Panc1 (cell line): Measurements from ENCODE around the gene MPRIP. TPM values are rescaled to one million over a fixed set of nuclear protein-coding genes. Genes with fewer than 3 reads are reported as not detected.

Experiments
- ATAC-seq: fragments of 200-7000 bp; cut with Tn5 transposase; 2 replicates; pipeline ENCODE4 v1.9.1; 2020; ENCODE audit warnings: mild to moderate bottlenecking, moderate library complexity
- BruUV-seq: library from RNA; stranded (reverse); fragments of 400-500 nt; replicated peaks from 2 replicates; lab custom pipeline; 2021; lab: Mats Ljungman, UMichigan
- CTCF ChIA-PET: fragments of 300-600 bp; sonication (Branson Sonifier 250); formaldehyde crosslinking; loops from one replicate; lab custom pipeline; 2022; ENCODE audit warnings: antibody characterized with exemption; lab: Charles Lee
- POLR2A ChIA-PET: fragments of 300-600 bp; sonication (Branson Sonifier 250); formaldehyde crosslinking; loops from one replicate; lab custom pipeline; 2022; ENCODE audit warnings: antibody characterized with exemption; lab: Charles Lee
- DNase-seq: peaks from one replicate; pipeline ENCODE4 v3.0.0-alpha.2; 2010; ENCODE audit warnings: low read depth, low spot score
- H3K27ac ChIP-seq: 2 replicates; pipeline ENCODE4 v1.5.1; 2011; ENCODE audit warnings: mild to moderate bottlenecking, low read length, inconsistent platforms
- H3K27me3 ChIP-seq: fragments of 200-500 bp; sonication (Bioruptor generic); 2 replicates; pipeline ENCODE4 v1.6.0; 2014; ENCODE audit warnings: low read length, inconsistent platforms; ENCODE audit not compliant: control insufficient read depth, insufficient read depth
- H3K36me3 ChIP-seq: fragments of 200-500 bp; sonication (Bioruptor generic); 2 replicates; pipeline ENCODE4 v1.5.1; 2014; ENCODE audit warnings: inconsistent platforms, mild to moderate bottlenecking, low read length, moderate library complexity; ENCODE audit not compliant: control insufficient read depth, insufficient read depth
- H3K4me1 ChIP-seq: 2 replicates; pipeline ENCODE4 v1.5.1; 2011; ENCODE audit warnings: inconsistent platforms, mild to moderate bottlenecking, low read length, moderate library complexity; ENCODE audit not compliant: control insufficient read depth, insufficient read depth
- H3K4me3 ChIP-seq, 2 experiments: 2 replicates each; pipeline ENCODE4 v1.5.1; 2011 to 2012; ENCODE audit warnings: low read depth in 2 of 2, low read length in 2 of 2, mild to moderate bottlenecking in 2 of 2, inconsistent platforms in 1 of 2, moderate library complexity in 1 of 2
- H3K9me3 ChIP-seq: fragments of 200-500 bp; sonication (Bioruptor generic); 2 replicates; pipeline ENCODE4 v1.5.1; 2014; ENCODE audit warnings: low read depth, mild to moderate bottlenecking, inconsistent platforms, low read length, moderate library complexity; ENCODE audit not compliant: control insufficient read depth, insufficient read depth
- CTCF ChIP-seq: fragments of 450-650 bp; IDR thresholded peaks from 2 replicates; pipeline ENCODE4 v1.5.1; 2017; ENCODE audit warnings: mild to moderate bottlenecking
- POLR2AphosphoS5 ChIP-seq: IDR thresholded peaks from 2 replicates; pipeline ENCODE4 v1.6.1; 2012; ENCODE audit warnings: mild to moderate bottlenecking, low read depth, low read length, moderate library complexity
- REST ChIP-seq, 2 experiments: IDR thresholded peaks; 2 replicates each; pipeline ENCODE4 v1.6.1; 2011 to 2012; ENCODE audit warnings: low read depth in 2 of 2, control low read depth in 1 of 2, low read length in 1 of 2, mild to moderate bottlenecking in 1 of 2, moderate library complexity in 1 of 2; ENCODE audit not compliant: insufficient read depth in 1 of 2
- SIN3A ChIP-seq: IDR thresholded peaks from 2 replicates; pipeline ENCODE4 v1.6.1; 2012; ENCODE audit warnings: low read depth, mild to moderate bottlenecking, low read length, moderate library complexity, borderline replicate concordance; ENCODE audit not compliant: insufficient read depth
- TCF7L2 ChIP-seq: IDR thresholded peaks from 2 replicates; pipeline ENCODE4 v1.6.1; 2011; ENCODE audit warnings: mild to moderate bottlenecking, low read depth, low read length, inconsistent platforms
- in situ Hi-C: cut with HindIII; loops from 2 replicates; pipeline ENCODE4 v1.10.0; 2016; ENCODE audit warnings: low sequenced_read_pairs, low pct_unique_long_range_greater_than_20kb
- intact Hi-C: fragments of 100-400 bp; cut with micrococcal nuclease; formaldehyde crosslinking; loops from one replicate; pipeline ENCODE4 v1.10.0; 2022; ENCODE audit not compliant: unreplicated experiment
- total RNA-seq: library from RNA; stranded (reverse); gene quantifications from one replicate; pipeline ENCODE4 v1.2.1, GENCODE V29; 2021; ENCODE audit not compliant: unreplicated experiment

Gene MPRIP
- total RNA-seq, 1 experiment from 2014 or later = 155 TPM

GRCh38 chr17:17097763-17098345 lies 55.6 kb downstream of the MPRIP start:
- CTCF ChIA-PET = no interaction called here
- Histone ChIP-seq H3K4me1 (no peaks in the 10 kb centered on the region), H3K4me3 (no peak overlapping the region), H3K36me3 (no peaks in the 10 kb centered on the region), H3K27me3 (no peaks in the 10 kb centered on the region), H3K9me3 (no peaks in the 10 kb centered on the region), H3K27ac (no peak overlapping the region)
- TF ChIP-seq TCF7L2 = no peak
- no peak for TF ChIP-seq REST (IDR thresholded peaks at IDR 0.05; ENCODE audit: insufficient read depth in 1 of 2, low read depth in 2 of 2, low read length in 1 of 2)
- no peak for TF ChIP-seq SIN3A
- TF ChIP-seq POLR2AphosphoS5 = no peak
- TF ChIP-seq CTCF = no peak
- POLR2A ChIA-PET = no interaction called here
- DNase-seq = no peak
- intact Hi-C loops = no loop called here
- no peak for ATAC-seq
- in situ Hi-C loops = no loop called here
- BruUV-seq = no TSS peak

GRCh38 chr17:17098551-17099179 lies 56.4 kb downstream of the MPRIP start:
- POLR2A ChIA-PET = interaction anchor here (0.6 kb wide), 1 partner anchor 111 kb away, joined by 4 read pairs; no protein-coding TSS in a partner anchor
- H3K27me3 ChIP-seq = no peaks in the 10 kb centered on the region
- no peak overlapping the region for H3K4me3 ChIP-seq
- no peaks in the 10 kb centered on the region for H3K4me1 ChIP-seq
- no peak for DNase-seq
- intact Hi-C loops (no loop called here), in situ Hi-C loops (no loop called here)
- no peaks in the 10 kb centered on the region for H3K9me3 ChIP-seq
- CTCF ChIA-PET = no interaction called here
- ATAC-seq = no peak
- TF ChIP-seq CTCF (no peak), TCF7L2 (no peak), SIN3A (no peak), POLR2AphosphoS5 (no peak), REST (IDR thresholded peaks at IDR 0.05; ENCODE audit: insufficient read depth in 1 of 2, low read depth in 2 of 2, low read length in 1 of 2) (no peak)
- no peaks in the 10 kb centered on the region for H3K36me3 ChIP-seq
- no peak overlapping the region for H3K27ac ChIP-seq
- no TSS peak for BruUV-seq
